NCI-H2107 treated with DMSO at 0.1 percent for 48 hours (cell line): ENCODE data around the gene WDR49.

Source experiments
- DNase-seq: peaks from one replicate; lab custom pipeline; 2025; ENCODE audit not compliant: unreplicated experiment; lab: John Stamatoyannopoulos, UW

The WDR49 gene

GRCh38 chr3:167491621-167492020, 162.1 kb downstream of the WDR49 start:
- DNase-seq: no peak

DNA sequence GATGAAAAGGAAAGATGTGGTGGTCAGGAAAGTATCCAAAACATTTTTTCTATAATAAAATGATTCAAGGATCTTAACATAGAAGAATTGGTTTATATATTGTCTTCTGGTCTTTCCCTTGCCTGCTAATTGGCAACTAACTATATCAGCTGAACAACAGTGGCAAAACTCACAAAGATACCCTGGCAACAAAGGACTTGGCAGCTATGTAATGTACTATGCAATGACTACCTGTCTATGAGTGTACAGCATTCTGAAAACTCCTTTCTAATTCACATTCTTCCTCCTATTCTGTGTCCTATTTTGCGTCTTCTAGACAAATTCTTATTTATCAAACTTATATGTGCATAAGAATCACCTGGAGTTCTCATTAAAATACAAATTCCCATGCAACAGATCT, 164.2 kb downstream of the WDR49 start:
- DNase-seq: no peak

DNA sequence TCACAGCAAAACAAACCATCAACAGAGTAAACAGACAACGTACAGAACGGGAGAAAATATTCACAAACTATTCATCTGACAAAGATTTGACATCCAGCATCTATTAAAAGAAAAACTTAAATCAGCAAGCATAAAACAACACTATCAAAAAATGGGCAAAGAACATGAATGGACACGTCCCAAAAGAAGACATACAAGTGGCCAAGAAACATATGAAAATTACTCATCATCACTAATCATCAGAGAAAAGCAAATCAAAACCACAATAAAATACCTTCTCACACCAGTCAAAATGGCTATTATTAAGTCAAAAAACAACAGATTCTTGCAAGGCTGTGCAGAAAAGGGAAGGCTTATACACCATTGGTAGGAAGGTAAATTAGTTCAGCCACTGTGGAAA, 166.2 kb downstream of the WDR49 start:
- no peak for DNase-seq

DNA sequence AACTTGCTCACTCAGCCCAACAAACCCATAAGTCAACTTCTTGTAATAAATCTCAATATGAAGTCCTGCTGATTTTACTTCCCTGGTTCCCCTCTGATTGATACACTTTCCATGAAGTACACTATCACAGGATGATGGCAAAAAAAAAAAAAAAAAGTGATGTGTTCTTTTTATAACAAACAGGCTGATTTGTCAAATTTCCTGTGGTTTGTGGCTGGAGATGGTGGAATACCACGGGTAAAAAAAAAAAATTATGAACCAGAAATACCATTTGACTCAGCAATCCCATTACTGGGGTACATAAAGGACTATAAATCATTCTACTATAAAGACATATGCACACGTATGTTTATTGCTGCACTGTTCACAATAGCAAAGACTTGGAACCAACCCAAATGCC, 169.2 kb downstream of the WDR49 start:
- DNase-seq: no peak

DNA sequence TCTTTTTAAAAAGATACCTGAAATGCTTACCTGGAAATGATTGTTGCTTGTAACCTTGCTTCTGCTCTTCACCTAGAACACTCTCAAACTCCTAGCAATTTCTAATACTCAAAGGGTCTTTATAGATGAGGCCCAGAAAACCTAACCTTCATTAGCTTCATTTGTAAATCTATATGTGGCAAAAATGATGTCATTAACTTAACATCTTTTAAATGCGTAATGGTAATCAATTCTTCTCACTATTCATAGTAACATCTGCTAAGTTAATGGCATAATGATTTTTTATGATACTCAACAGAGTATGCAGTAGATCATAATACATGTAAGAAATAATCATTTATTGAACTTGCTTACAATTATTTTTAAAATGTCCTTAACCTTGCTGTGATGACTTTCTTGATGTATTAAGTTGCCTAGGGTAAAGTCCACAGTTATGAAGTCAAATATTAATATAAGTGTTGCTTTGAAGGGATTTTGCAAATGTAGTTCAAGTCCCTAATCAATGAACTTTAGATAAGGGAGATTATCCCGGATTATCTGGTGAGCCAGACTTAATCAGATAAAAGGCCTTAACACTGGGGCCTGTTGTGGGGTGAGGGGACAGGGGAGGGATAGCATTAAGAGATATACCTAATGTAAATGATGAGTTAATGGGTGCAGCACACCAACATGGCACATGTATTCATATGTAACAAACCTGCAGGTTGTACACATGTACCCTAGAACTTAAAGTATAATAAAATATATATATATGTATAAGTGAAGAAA, 169.8 kb downstream of the WDR49 start:
- no peak for DNase-seq

- no peak for DNase-seq
Measured at GRCh38 chr3:167481164-167481563, 172.6 kb downstream of the WDR49 start.

DNA sequence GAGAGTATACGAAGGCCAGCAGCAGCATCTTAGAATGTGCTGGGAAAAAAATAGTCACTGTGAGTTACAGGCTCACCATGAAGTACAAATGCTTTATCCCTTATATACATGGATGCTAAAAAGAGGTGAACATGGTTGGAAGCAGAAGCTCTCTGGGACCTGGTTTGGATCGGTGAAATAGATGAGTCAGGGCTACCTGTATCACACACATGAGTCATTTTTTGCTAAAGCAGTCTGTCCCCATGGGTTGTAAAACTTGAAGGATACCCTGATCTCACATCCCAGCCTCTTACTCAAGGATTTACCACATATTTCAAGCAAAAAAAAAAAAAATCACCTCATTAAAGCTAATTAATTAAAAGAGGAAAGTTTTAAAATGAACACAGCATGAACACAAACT, 173.0 kb downstream of the WDR49 start:
- no peak for DNase-seq

DNA sequence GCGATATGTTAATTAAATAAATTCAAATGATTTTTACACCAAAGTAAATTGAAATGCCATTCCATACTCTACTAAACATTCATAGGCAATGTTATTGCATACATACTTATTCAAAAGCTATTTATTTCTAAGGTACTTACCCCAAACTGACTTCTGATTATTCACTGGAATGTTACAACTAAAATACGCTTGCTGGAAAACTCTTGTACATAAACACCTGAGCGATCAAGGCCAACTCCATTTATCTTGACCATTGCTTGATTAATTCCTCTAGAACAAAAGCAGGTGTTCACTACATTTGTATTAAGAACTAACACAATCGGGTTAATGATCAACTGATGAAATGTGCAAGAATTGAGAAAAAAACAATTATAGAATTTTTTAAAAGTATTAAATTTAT, 179.9 kb downstream of the WDR49 start, which contains the start of gene SERPINI2:
SERPINI2 (minus strand) TSS at position 180 of the 400 bp plus-strand sequence. CDS start 2,208 bp downstream, outside the sequence.
- DNase-seq: no peak

DNA sequence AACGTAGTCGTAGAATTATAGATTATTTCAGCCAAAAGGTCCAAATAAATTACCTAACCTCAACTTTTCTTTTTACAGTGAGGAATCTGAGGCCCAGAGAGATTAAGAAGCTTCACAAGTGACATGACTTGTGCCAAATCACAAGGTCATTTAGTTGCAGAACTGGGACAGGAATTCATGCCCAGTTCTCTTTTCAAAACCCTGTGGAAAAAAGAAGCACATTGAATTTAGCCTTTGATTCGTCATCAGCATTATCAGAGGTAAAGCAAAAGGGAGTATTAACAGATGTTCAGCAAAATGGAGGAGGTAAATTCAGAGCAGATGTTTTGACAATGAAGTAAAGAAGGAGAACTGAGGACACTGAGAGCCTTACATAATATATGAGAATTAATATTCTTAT, 184.4 kb downstream of the WDR49 start:
- DNase-seq: no peak

GRCh38 chr3:167467848-167468611, 185.7 kb downstream of the WDR49 start:
- no peak for DNase-seq

DNA sequence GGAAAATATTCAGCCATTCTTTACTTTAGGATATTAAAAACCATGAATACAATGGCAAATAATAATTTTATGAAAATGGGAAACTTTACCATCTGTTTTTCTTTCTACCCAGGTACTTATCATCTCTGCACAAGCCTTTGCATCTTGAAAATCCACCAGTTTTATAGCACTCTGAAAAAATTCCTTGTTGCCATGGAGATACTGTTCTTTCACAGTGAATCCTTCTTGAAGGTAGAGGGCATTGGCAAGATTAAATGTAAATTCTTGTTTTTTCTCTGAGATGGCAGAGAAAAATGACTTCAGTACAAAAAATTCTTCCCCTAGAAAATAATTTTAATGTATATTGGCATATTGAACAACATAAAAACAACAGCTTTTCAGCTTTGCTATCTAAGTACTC, 186.8 kb downstream of the WDR49 start:
- no peak for DNase-seq

- DNase-seq: no peak
Measured at GRCh38 chr3:167456157-167456799, 197.5 kb downstream of the WDR49 start.

- DNase-seq: no peak
Measured at GRCh38 chr3:167453815-167454214, 199.9 kb downstream of the WDR49 start.

DNA sequence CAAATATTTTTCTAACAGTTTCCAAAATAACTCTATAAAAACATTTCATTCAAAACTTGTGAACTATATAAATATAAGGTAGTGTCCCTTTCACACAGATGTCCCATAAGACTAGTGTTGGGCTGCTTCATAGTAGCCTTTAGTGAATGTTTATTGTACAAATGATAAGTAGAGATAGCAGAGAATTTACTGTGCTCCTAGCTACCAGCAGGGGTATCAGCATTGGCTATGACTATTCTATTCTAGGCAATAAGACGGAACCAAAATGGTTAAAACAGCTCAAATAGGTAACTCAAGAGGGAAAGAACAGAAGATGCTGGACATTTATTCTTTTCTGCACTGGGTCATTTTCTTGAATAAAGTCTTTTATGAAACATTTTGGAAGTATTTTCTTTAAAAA, 202.5 kb downstream of the WDR49 start:
- no peak for DNase-seq

DNA sequence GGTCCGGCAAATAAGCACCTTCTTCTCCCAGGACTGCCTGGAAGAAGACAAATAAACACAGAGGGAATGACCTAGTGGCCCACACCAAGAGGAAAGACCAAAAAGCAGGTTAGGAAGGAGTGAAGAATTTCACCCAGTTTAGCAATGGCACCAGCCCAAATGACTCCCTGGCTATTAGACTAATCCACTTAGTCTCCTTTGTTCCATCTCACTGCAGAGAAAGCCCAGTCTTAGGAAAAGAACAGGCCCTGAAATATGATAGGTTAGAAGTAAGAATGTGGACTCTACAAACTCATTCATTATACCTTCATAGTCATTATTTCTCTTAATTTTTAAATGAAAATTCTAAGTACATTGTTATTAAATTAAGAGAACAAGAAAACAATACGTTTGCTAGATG, 203.1 kb downstream of the WDR49 start:
- no peak for DNase-seq

DNA sequence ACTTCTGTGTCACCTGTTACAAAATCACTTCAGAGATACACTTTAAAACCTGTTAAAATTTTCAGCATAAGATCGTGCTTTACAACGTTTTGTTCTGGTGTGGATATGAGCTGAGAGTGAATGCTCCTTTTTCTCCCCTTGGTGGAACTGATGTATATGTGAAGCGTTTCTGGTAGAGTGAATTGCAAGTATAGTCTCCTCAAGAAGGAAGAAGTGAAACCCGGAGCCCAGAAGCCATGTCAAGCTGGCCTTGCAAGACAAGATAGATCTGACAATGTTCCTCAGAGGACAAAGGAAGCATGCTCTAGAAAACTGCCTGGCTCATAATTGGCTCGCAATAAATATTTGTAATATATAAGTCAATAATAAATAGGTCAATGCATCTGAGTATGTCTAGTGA, 203.5 kb downstream of the WDR49 start:
- no peak for DNase-seq

GRCh38 chr3:167445491-167445890, 208.3 kb downstream of the WDR49 start:
- DNase-seq: no peak

GRCh38 chr3:167441256-167441655, 212.5 kb downstream of the WDR49 start:
- no peak for DNase-seq

- DNase-seq: no peak
Measured at GRCh38 chr3:167437428-167438139, 216.2 kb downstream of the WDR49 start.
